HepG2 (cell line): ENCODE data around the gene IRF2. TPM values are rescaled to one million over a fixed set of nuclear protein-coding genes. Genes with fewer than 3 reads are reported as not detected.
A peak's percentile ranks its signal among the peaks of the same experiment; 100 is the strongest.

Source experiments
- BCL3 ChIP-seq: sonication (generic); formaldehyde crosslinking; IDR thresholded peaks from 2 replicates; pipeline ENCODE4 v1.5.1; 2020; ENCODE audit warnings: mild to moderate bottlenecking, missing genetic modification reagents, moderate library complexity
- CENPT ChIP-seq: sonication (generic); formaldehyde crosslinking; IDR thresholded peaks from 2 replicates; pipeline ENCODE4 v1.8.0; 2022; ENCODE audit warnings: low read depth, mild to moderate bottlenecking, moderate library complexity, missing genetic modification reagents
- DMAP1 ChIP-seq: IDR thresholded peaks from 2 replicates; pipeline ENCODE4 v1.6.1; 2016
- ELF3 ChIP-seq: IDR thresholded peaks from 2 replicates; pipeline ENCODE4 v1.6.1; 2016; ENCODE audit warnings: missing genetic modification reagents, missing compliant biosample characterization
- EZH2 ChIP-seq: conservative IDR thresholded peaks from 2 replicates; pipeline ENCODE4 v1.6.1; 2012; ENCODE audit warnings: mild to moderate bottlenecking, low read depth, low read length, moderate library complexity
- GABPB1 ChIP-seq: IDR thresholded peaks from 2 replicates; pipeline ENCODE4 v1.6.1; 2016; ENCODE audit warnings: mild to moderate bottlenecking, missing genetic modification reagents, moderate library complexity, missing compliant biosample characterization
- KDM3A ChIP-seq: IDR thresholded peaks from 2 replicates; pipeline ENCODE4 v1.6.1; 2018; ENCODE audit warnings: low read depth, missing compliant biosample characterization
- MBNL3 ChIP-seq: fragments of 250-450 bp; sonication (Bioruptor Pico); conservative IDR thresholded peaks from 2 replicates; pipeline ENCODE4 v1.8.0; 2022; ENCODE audit warnings: mild to moderate bottlenecking, inconsistent platforms
- NFYB ChIP-seq: sonication (generic); formaldehyde crosslinking; IDR thresholded peaks from 2 replicates; pipeline ENCODE4 v1.4.0; 2020; ENCODE audit warnings: missing genetic modification reagents
- SALL2 ChIP-seq: sonication (generic); formaldehyde crosslinking; IDR thresholded peaks from 2 replicates; pipeline ENCODE4 v1.8.1; 2023; ENCODE audit warnings: mild to moderate bottlenecking, missing genetic modification reagents, inconsistent platforms
- SMAD1 ChIP-seq: sonication (generic); formaldehyde crosslinking; IDR thresholded peaks from 2 replicates; pipeline ENCODE4 v1.4.0; 2020; ENCODE audit warnings: missing genetic modification reagents, low read depth, mild to moderate bottlenecking, borderline replicate concordance
- SOX13 ChIP-seq, 3 experiments: fragments of 450-650 bp in 1 of 3; sonication (generic) in 1 of 3; formaldehyde crosslinking in 1 of 3; IDR thresholded peaks in 2 of 3; conservative IDR thresholded peaks in 1 of 3; 2 replicates each; pipeline versions ENCODE4 v1.5.0 to v1.6.1; 2016 to 2020; ENCODE audit warnings: antibody characterized with exemption in 1 of 3, mild to moderate bottlenecking in 1 of 3, missing compliant biosample characterization in 1 of 3, missing genetic modification reagents in 1 of 3, moderate library complexity in 1 of 3
- STAT5B ChIP-seq: sonication (generic); formaldehyde crosslinking; IDR thresholded peaks from 2 replicates; pipeline ENCODE4 v1.4.0; 2020; ENCODE audit warnings: missing genetic modification reagents
- TBX3 ChIP-seq: fragments of 450-650 bp; IDR thresholded peaks from 2 replicates; pipeline ENCODE4 v1.6.1; 2017; ENCODE audit warnings: antibody characterized with exemption, mild to moderate bottlenecking, inconsistent platforms, borderline replicate concordance
- XBP1 ChIP-seq: sonication (generic); formaldehyde crosslinking; IDR thresholded peaks from 2 replicates; pipeline ENCODE4 v1.5.0; 2020; ENCODE audit warnings: missing genetic modification reagents
- ZGPAT ChIP-seq: IDR thresholded peaks from 2 replicates; pipeline ENCODE4 v1.6.1; 2016; ENCODE audit warnings: mild to moderate bottlenecking
- ZNF10 ChIP-seq: sonication (generic); formaldehyde crosslinking; IDR thresholded peaks from 2 replicates; pipeline ENCODE4 v1.4.0; 2020; ENCODE audit warnings: mild to moderate bottlenecking, low read depth, missing genetic modification reagents, borderline replicate concordance
- ZNF274 ChIP-seq: sonication (generic); formaldehyde crosslinking; IDR thresholded peaks from 2 replicates; pipeline ENCODE4 v1.5.1; 2020; ENCODE audit warnings: mild to moderate bottlenecking, missing genetic modification reagents
- ZNF766 ChIP-seq: sonication (generic); formaldehyde crosslinking; IDR thresholded peaks from 2 replicates; pipeline ENCODE4 v1.5.0; 2020; ENCODE audit warnings: missing genetic modification reagents, borderline replicate concordance
- ZNF788 ChIP-seq: sonication (generic); formaldehyde crosslinking; IDR thresholded peaks from 2 replicates; pipeline ENCODE4 v1.5.0; 2020; ENCODE audit warnings: mild to moderate bottlenecking, missing genetic modification reagents, borderline replicate concordance
- polyA plus RNA-seq, 8 experiments: library from polyadenylated mRNA; depleted of rRNA in 3 of 8; stranded (reverse) in 7 of 8; unstranded in 1 of 8; fragments of >200 nt; fragmentation: Illumina TruSeq in 4 of 8; extraction: Trizol in 4 of 8; gene quantifications; 2 replicates each; pipeline versions ENCODE4 v1.2.1 to v1.2.3, GENCODE V29; 2011 to 2016; ENCODE audit warnings: low read depth in 4 of 8, missing spikeins in 1 of 8, mixed read lengths in 1 of 8; ENCODE audit not compliant: insufficient read depth in 1 of 8
- total RNA-seq, 5 experiments: library from RNA; depleted of rRNA; stranded (reverse); fragments of >200 nt; fragmentation: Illumina TruSeq; extraction: Trizol; gene quantifications; 2 replicates each; pipeline ENCODE4 v1.2.3, GENCODE V29; 2016; ENCODE audit warnings: low read depth in 1 of 5
- TF ChIP-seq, protein P1 (sequence below): sonication (generic); formaldehyde crosslinking; IDR thresholded peaks from 2 replicates; pipeline ENCODE4 v1.5.0; 2020; ENCODE audit warnings: mild to moderate bottlenecking, missing genetic modification reagents

IRF2 gene
- total and polyA plus RNA-seq, 2 of the 13 experiments (the other 11 are each of a cell fraction or from before 2014, with no cell fraction given), result 15.5 to 28.8 TPM

- TF ChIP-seq BCL3 (CRISPR knock-in tag) (no peak), SOX13 (IDR thresholded peaks at IDR 0.05) (peak; percentile 42; the same call in 1 of the 2 replicates), SOX13 (CRISPR knock-in tag; conservative IDR thresholded peaks at IDR 0.05 in 1 of 2, IDR thresholded peaks at IDR 0.05 in 1 of 2) (peak in 1 of 2 experiments; percentile 86; a peak in 2 of 4 replicates), GABPB1 (CRISPR knock-in tag) (peak; percentile 49), STAT5B (CRISPR knock-in tag) (0 out of 2 replicates have a peak, but pooled peaks have one; percentile 10), SALL2 (CRISPR knock-in tag) (no peak), NFYB (CRISPR knock-in tag) (no peak), TBX3 (peak; percentile 65), XBP1 (no peak), KDM3A (CRISPR knock-in tag) (peak; percentile 25; the same call in 1 of the 2 replicates), ZNF10 (CRISPR knock-in tag) (no peak), ZNF274 (CRISPR knock-in tag) (no peak), EZH2 (no peak), ZGPAT (peak; percentile 90), ZNF766 (0 out of 2 replicates have a peak, but pooled peaks have one; percentile 4), DMAP1 (peak; percentile 78), CENPT (no peak), MBNL3 (CRISPR knock-in tag) (no peak), ZNF788 (CRISPR knock-in tag) (peak; percentile 74; the same call in 1 of the 2 replicates), ELF3 (CRISPR knock-in tag) (peak; percentile 90), SMAD1 (CRISPR knock-in tag) (0 out of 2 replicates have a peak, but pooled peaks have one; percentile 64)
- TF ChIP-seq, protein P1, sequence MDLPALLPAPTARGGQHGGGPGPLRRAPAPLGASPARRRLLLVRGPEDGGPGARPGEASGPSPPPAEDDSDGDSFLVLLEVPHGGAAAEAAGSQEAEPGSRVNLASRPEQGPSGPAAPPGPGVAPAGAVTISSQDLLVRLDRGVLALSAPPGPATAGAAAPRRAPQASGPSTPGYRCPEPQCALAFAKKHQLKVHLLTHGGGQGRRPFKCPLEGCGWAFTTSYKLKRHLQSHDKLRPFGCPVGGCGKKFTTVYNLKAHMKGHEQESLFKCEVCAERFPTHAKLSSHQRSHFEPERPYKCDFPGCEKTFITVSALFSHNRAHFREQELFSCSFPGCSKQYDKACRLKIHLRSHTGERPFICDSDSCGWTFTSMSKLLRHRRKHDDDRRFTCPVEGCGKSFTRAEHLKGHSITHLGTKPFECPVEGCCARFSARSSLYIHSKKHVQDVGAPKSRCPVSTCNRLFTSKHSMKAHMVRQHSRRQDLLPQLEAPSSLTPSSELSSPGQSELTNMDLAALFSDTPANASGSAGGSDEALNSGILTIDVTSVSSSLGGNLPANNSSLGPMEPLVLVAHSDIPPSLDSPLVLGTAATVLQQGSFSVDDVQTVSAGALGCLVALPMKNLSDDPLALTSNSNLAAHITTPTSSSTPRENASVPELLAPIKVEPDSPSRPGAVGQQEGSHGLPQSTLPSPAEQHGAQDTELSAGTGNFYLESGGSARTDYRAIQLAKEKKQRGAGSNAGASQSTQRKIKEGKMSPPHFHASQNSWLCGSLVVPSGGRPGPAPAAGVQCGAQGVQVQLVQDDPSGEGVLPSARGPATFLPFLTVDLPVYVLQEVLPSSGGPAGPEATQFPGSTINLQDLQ (CRISPR knock-in tag), result peak; percentile 92
Measured at GRCh38 chr4:184364100-184364921, 110.0 kb downstream of the IRF2 start (continued).
